ENCODE results near the gene EMP2.
"Not testable (repeated sequence)": the region's sequence is repeated elsewhere in the genome, so short reads cannot be mapped to it uniquely, and the experiment has no call there.

The EMP2 gene

GRCh38 chr16:10552281-10552680, 28.1 kb downstream of the EMP2 start:
- DNase-seq (ENCODE audit: low spot score): no peak

GRCh38 chr16:10551881-10552280, 28.5 kb downstream of the EMP2 start:
- no peak for DNase-seq (ENCODE audit: low spot score)

- DNase-seq (ENCODE audit: low spot score): no peak
Measured at GRCh38 chr16:10548404-10548803, 32.0 kb downstream of the EMP2 start.

GRCh38 chr16:10547708-10548107, 32.7 kb downstream of the EMP2 start:
- DNase-seq (ENCODE audit: low spot score): no peak

- DNase-seq (ENCODE audit: low spot score): no peak
Measured at GRCh38 chr16:10543231-10543977, 37.0 kb downstream of the EMP2 start.

- no peak for DNase-seq (ENCODE audit: low spot score)
Measured at GRCh38 chr16:10541366-10541765, 39.0 kb downstream of the EMP2 start.

- no peak for DNase-seq (ENCODE audit: low spot score)
Measured at GRCh38 chr16:10539793-10540192, 40.6 kb downstream of the EMP2 start.

- no peak for DNase-seq (ENCODE audit: low spot score)
Measured at GRCh38 chr16:10539236-10539635, 41.2 kb downstream of the EMP2 start.

- DNase-seq (ENCODE audit: low spot score): no peak
Measured at GRCh38 chr16:10538583-10538982, 41.8 kb downstream of the EMP2 start.

- DNase-seq (ENCODE audit: low spot score): no peak
Measured at GRCh38 chr16:10537946-10538345, 42.5 kb downstream of the EMP2 start.

- no peak for DNase-seq (ENCODE audit: low spot score)
Measured at GRCh38 chr16:10536814-10537389, 43.5 kb downstream of the EMP2 start.

- DNase-seq (ENCODE audit: low spot score): not testable (repeated sequence)
Measured at GRCh38 chr16:10536328-10536727, 44.1 kb downstream of the EMP2 start.

- DNase-seq (ENCODE audit: low spot score): no peak
Measured at GRCh38 chr16:10535461-10535860, 44.9 kb downstream of the EMP2 start.

- DNase-seq (ENCODE audit: low spot score): no peak
Measured at GRCh38 chr16:10534748-10535147, 45.6 kb downstream of the EMP2 start.

GRCh38 chr16:10533612-10534011, 46.8 kb downstream of the EMP2 start:
- DNase-seq (ENCODE audit: low spot score): not testable (repeated sequence)

- no peak for DNase-seq (ENCODE audit: low spot score)
Measured at GRCh38 chr16:10531582-10531981, 48.8 kb downstream of the EMP2 start.

- no peak for DNase-seq (ENCODE audit: low spot score)
Measured at GRCh38 chr16:10530685-10531084, 49.7 kb downstream of the EMP2 start.

GRCh38 chr16:10529895-10530669, 50.3 kb downstream of the EMP2 start:
- DNase-seq (ENCODE audit: low spot score): no peak

GRCh38 chr16:10528635-10529034, 51.8 kb downstream of the EMP2 start:
- DNase-seq (ENCODE audit: low spot score): no peak

- DNase-seq (ENCODE audit: low spot score): no peak
Measured at GRCh38 chr16:10526962-10527361, 53.4 kb downstream of the EMP2 start.

- DNase-seq (ENCODE audit: low spot score): no peak
Measured at GRCh38 chr16:10525214-10525825, 55.1 kb downstream of the EMP2 start.

GRCh38 chr16:10522966-10523365, 57.4 kb downstream of the EMP2 start:
- DNase-seq (ENCODE audit: low spot score): no peak

Measured in RKO (cell line).